Measurements from ENCODE around the gene UBE2U. TPM values are rescaled to one million over a fixed set of nuclear protein-coding genes. Genes with fewer than 3 reads are reported as not detected.

Gene UBE2U
- total and polyA plus RNA-seq, 12 donors, result not detected

GRCh38 chr1:64162804-64163203 is 40.6 kb upstream of the UBE2U start:
- no peaks in the 10 kb centered on the region for H3K36me3 ChIP-seq (replicated peaks in 1 of 2)
- no peak overlapping the region for H3K4me3 ChIP-seq
- WGBS, 4 donors, result 100% methylated on average over 1 of the region's 1 CpG; no CpG with 5 or more reads in 1 of the 4 donors
- DNase-seq, result no peak
- H3K27ac ChIP-seq, result no peak overlapping the region
- intact Hi-C loops (cut with DNase I), result no loop called here
- no peak for TF ChIP-seq POLR2A (IDR thresholded peaks at IDR 0.05)
- no peak for TF ChIP-seq CTCF (IDR thresholded peaks at IDR 0.05)
- no peaks in the 10 kb centered on the region for H3K4me1 ChIP-seq (replicated peaks in 1 of 2)
- H3K27me3 ChIP-seq, result no peaks in the 10 kb centered on the region
- H3K9me3 ChIP-seq (replicated peaks in 1 of 3), result no peaks in the 10 kb centered on the region

GRCh38 chr1:64163431-64163830 is 40.0 kb upstream of the UBE2U start:
- TF ChIP-seq CTCF (IDR thresholded peaks at IDR 0.05) (no peak), POLR2A (IDR thresholded peaks at IDR 0.05) (no peak)

GRCh38 chr1:64163970-64164369 is 39.5 kb upstream of the UBE2U start:
- Histone ChIP-seq H3K9me3 (replicated peaks in 1 of 3) (no peaks in the 10 kb centered on the region), H3K4me1 (replicated peaks in 1 of 2) (no peaks in the 10 kb centered on the region), H3K36me3 (replicated peaks in 1 of 2) (no peaks in the 10 kb centered on the region), H3K27me3 (no peaks in the 10 kb centered on the region), H3K27ac (no peak overlapping the region), H3K4me3 (no peak overlapping the region)
- intact Hi-C loops (cut with DNase I), result no loop called here
- TF ChIP-seq CTCF (IDR thresholded peaks at IDR 0.05) (peak; percentile 6 to 36 (median 22)), POLR2A (IDR thresholded peaks at IDR 0.05) (no peak)
- no peak for DNase-seq
- 48 to 70% (median 58%) methylated on average over 1 of the region's 1 CpG for WGBS, 4 donors

More at GRCh38 chr1:64163431-64163830, 40.0 kb upstream of the UBE2U start:
- Histone ChIP-seq H3K27me3 (no peaks in the 10 kb centered on the region), H3K4me1 (replicated peaks in 1 of 2) (no peaks in the 10 kb centered on the region), H3K27ac (no peak overlapping the region), H3K36me3 (replicated peaks in 1 of 2) (no peaks in the 10 kb centered on the region), H3K4me3 (no peak overlapping the region), H3K9me3 (replicated peaks in 1 of 3) (no peaks in the 10 kb centered on the region)
- intact Hi-C loops (cut with DNase I), result no loop called here
- no peak for DNase-seq
- WGBS, 4 donors, result 77 to 87% (median 85%) methylated on average over 4 of the region's 4 CpGs

GRCh38 chr1:64166629-64167028 is 36.8 kb upstream of the UBE2U start:
- WGBS, 4 donors, result 76 to 86% (median 83%) methylated on average over 3 of the region's 3 CpGs
- intact Hi-C loops (cut with DNase I), result no loop called here
- H3K27ac ChIP-seq, result no peak overlapping the region

More at GRCh38 chr1:64166629-64167028, 36.8 kb upstream of the UBE2U start:
- Histone ChIP-seq H3K27me3 (no peaks in the 10 kb centered on the region), H3K9me3 (replicated peaks in 1 of 3) (no peaks in the 10 kb centered on the region), H3K4me1 (replicated peaks in 1 of 2) (no peaks in the 10 kb centered on the region), H3K36me3 (replicated peaks in 1 of 2) (no peaks in the 10 kb centered on the region), H3K4me3 (no peak overlapping the region)
- TF ChIP-seq CTCF (IDR thresholded peaks at IDR 0.05) (no peak), POLR2A (IDR thresholded peaks at IDR 0.05) (no peak)
- no peak for DNase-seq

All from adrenal gland (tissue), 12 donors.